DOHH2 (cell line): Measurements from ENCODE around the gene KLHDC7A.

Experiments used
- CTCF ChIP-seq: fragments of 200-600 bp; sonication (generic); IDR thresholded peaks from one replicate; pipeline ENCODE4 v1.5.1; 2014; ENCODE audit warnings: antibody characterized with exemption, mild to moderate bottlenecking, low read depth, low read length; ENCODE audit not compliant: poor library complexity, severe bottlenecking
- EZH2phosphoT487 ChIP-seq: fragments of 200-600 bp; sonication (generic); IDR thresholded peaks from 2 replicates; pipeline ENCODE4 v1.6.1; 2017; ENCODE audit warnings: borderline replicate concordance, mild to moderate bottlenecking, antibody characterized with exemption, low read length, moderate library complexity, mixed read lengths

- TF ChIP-seq CTCF (no peak), EZH2phosphoT487 (no peak)
Measured at GRCh38 chr1:18440385-18441226, 40.1 kb upstream of the KLHDC7A start.
